CD4-positive, alpha-beta T cell treated with Interleukin-15 for 4 hours (primary cell): ENCODE data around the gene XRCC4.
"Not testable (repeated sequence)": the region's sequence is repeated elsewhere in the genome, so short reads cannot be mapped to it uniquely, and the experiment has no call there.

Source experiments
- DNase-seq: peaks from one replicate; pipeline ENCODE4 v3.0.0-alpha.2; 2020; ENCODE audit warnings: low spot score

The XRCC4 gene

GRCh38 chr5:83184534-83184933 lies 107.2 kb downstream of the XRCC4 start:
- DNase-seq: no peak

GRCh38 chr5:83192947-83193346 lies 115.6 kb downstream of the XRCC4 start:
- no peak for DNase-seq

GRCh38 chr5:83197326-83197967 lies 120.1 kb downstream of the XRCC4 start:
- DNase-seq: no peak

GRCh38 chr5:83199126-83199525 lies 121.8 kb downstream of the XRCC4 start:
- no peak for DNase-seq

- DNase-seq: no peak
Measured at GRCh38 chr5:83204651-83205050, 127.3 kb downstream of the XRCC4 start.

- no peak for DNase-seq
Measured at GRCh38 chr5:83209963-83210362, 132.6 kb downstream of the XRCC4 start.

GRCh38 chr5:83219077-83219476 lies 141.7 kb downstream of the XRCC4 start:
- DNase-seq: no peak

GRCh38 chr5:83219495-83219894 lies 142.1 kb downstream of the XRCC4 start:
- DNase-seq: no peak

GRCh38 chr5:83220331-83220730 lies 143.0 kb downstream of the XRCC4 start:
- DNase-seq: no peak

- DNase-seq: no peak
Measured at GRCh38 chr5:83222906-83223305, 145.6 kb downstream of the XRCC4 start.

- no peak for DNase-seq
Measured at GRCh38 chr5:83227611-83228010, 150.3 kb downstream of the XRCC4 start.

GRCh38 chr5:83230511-83230910 lies 153.2 kb downstream of the XRCC4 start:
- DNase-seq: no peak

- no peak for DNase-seq
Measured at GRCh38 chr5:83244516-83244915, 167.2 kb downstream of the XRCC4 start.

- no peak for DNase-seq
Measured at GRCh38 chr5:83245037-83245436, 167.7 kb downstream of the XRCC4 start.

GRCh38 chr5:83246071-83246470 lies 168.7 kb downstream of the XRCC4 start:
- DNase-seq: no peak

GRCh38 chr5:83249156-83249555 lies 171.8 kb downstream of the XRCC4 start:
- DNase-seq: no peak

- no peak for DNase-seq
Measured at GRCh38 chr5:83251849-83252248, 174.5 kb downstream of the XRCC4 start.

- DNase-seq: no peak
Measured at GRCh38 chr5:83253720-83254119, 176.4 kb downstream of the XRCC4 start.

GRCh38 chr5:83255268-83255667 lies 177.9 kb downstream of the XRCC4 start:
- no peak for DNase-seq

- DNase-seq: no peak
Measured at GRCh38 chr5:83256091-83256780, 178.9 kb downstream of the XRCC4 start.

- not testable (repeated sequence) for DNase-seq
Measured at GRCh38 chr5:83257684-83258083, 180.3 kb downstream of the XRCC4 start.

- no peak for DNase-seq
Measured at GRCh38 chr5:83265318-83265717, 188.0 kb downstream of the XRCC4 start.

GRCh38 chr5:83270311-83270710 lies 193.0 kb downstream of the XRCC4 start:
- DNase-seq: no peak

- DNase-seq: no peak
Measured at GRCh38 chr5:83277154-83277553, 199.8 kb downstream of the XRCC4 start.
